DMS 273 treated with DMSO at 0.1 percent for 48 hours (cell line): ENCODE measurements around the gene SH3TC2.

Experiments used
- DNase-seq: peaks from one replicate; lab custom pipeline; 2025; lab: John Stamatoyannopoulos, UW

SH3TC2 gene

GRCh38 chr5:148970876-148971275, 92.0 kb downstream of the SH3TC2 start:
- no peak for DNase-seq

DNA sequence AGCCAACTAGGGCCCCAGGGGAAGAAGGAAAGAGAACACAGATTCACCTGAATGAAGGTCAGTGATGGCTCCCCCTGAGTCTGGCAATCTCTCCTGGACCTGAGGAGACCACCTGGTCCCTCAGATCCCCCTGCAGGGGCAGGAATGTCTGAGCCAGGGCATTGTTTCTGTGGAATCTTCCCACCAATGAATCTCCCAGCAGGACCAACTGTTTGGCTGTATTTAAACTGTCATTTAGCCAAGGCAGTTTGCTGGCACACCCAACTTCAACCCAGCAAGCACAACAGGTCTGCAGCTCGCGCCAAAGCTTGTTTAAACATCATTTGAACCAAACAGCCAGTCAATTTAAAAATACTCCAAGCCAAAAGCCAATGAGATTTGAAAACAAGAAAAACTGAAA, 92.6 kb downstream of the SH3TC2 start:
- no peak for DNase-seq

- no peak for DNase-seq
Measured at GRCh38 chr5:148969291-148969690, 93.6 kb downstream of the SH3TC2 start.

- no peak for DNase-seq
Measured at GRCh38 chr5:148968311-148968710, 94.6 kb downstream of the SH3TC2 start.

- no peak for DNase-seq
Measured at GRCh38 chr5:148967783-148968182, 95.1 kb downstream of the SH3TC2 start.

GRCh38 chr5:148966938-148967337, 95.9 kb downstream of the SH3TC2 start:
- DNase-seq = no peak

GRCh38 chr5:148966348-148966747, 96.5 kb downstream of the SH3TC2 start:
- DNase-seq = no peak

- DNase-seq = no peak
Measured at GRCh38 chr5:148965511-148966265, 97.2 kb downstream of the SH3TC2 start.

DNA sequence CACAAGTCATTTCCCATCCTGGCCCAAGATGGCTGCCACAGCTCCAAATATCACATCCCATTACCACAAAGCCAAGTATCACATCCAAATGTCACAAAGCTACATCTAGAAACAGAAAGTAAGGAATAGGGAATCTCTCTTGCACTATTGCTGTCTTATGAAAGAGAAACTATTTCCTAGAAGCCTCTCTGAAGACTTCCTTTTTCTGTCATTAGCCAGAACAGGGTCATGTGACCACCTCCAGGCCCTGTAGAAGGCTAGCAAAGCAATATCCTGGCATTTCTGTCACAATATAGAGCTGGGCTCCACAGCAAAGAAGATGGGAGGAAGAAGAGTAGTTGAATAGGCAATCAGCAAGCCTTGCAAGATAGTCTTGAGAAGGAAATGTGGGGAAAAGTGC, 99.2 kb downstream of the SH3TC2 start:
- no peak for DNase-seq

DNA sequence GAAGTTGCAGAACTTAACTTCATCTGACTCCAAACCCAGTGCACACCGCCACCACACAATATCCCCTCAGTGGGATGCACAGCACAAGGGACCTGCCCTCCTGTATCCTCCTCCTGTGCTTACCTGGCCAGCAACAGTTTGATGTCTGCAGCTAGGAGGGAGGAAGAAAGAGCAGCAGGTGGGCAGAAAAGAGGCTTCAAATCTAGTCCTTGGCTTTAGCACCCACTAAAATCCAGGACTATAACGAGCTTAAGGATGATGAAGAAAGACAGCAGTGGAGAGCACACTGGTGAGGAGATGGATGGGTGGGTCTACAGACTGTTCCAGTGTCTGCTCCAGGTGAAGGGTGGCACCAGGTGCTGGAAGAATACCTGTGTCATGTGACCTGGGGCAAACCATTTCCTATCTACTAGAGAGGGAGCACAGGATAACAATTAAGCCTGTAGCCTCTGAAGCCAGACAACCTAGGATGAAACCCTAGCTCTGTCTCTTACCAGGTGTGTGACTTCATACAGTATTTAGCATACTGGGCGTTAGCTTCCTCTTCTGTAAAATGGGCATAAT, 100.0 kb downstream of the SH3TC2 start:
- DNase-seq = no peak

- no peak for DNase-seq
Measured at GRCh38 chr5:148962200-148962550, 100.7 kb downstream of the SH3TC2 start.

GRCh38 chr5:148961261-148962199, 101.3 kb downstream of the SH3TC2 start:
- DNase-seq = no peak

- no peak for DNase-seq
Measured at GRCh38 chr5:148960070-148960769, 102.6 kb downstream of the SH3TC2 start.

GRCh38 chr5:148957591-148958202, 105.2 kb downstream of the SH3TC2 start:
- DNase-seq = no peak

GRCh38 chr5:148956477-148957385, 106.1 kb downstream of the SH3TC2 start:
- DNase-seq = no peak
